ENCODE data around the gene COX19. TPM values are rescaled to one million over a fixed set of nuclear protein-coding genes. Genes with fewer than 3 reads are reported as not detected.

Gene COX19
- total RNA-seq, 4 donors from 2014 or later, result 6.3 to 13.3 (median 9.7) TPM

DNA sequence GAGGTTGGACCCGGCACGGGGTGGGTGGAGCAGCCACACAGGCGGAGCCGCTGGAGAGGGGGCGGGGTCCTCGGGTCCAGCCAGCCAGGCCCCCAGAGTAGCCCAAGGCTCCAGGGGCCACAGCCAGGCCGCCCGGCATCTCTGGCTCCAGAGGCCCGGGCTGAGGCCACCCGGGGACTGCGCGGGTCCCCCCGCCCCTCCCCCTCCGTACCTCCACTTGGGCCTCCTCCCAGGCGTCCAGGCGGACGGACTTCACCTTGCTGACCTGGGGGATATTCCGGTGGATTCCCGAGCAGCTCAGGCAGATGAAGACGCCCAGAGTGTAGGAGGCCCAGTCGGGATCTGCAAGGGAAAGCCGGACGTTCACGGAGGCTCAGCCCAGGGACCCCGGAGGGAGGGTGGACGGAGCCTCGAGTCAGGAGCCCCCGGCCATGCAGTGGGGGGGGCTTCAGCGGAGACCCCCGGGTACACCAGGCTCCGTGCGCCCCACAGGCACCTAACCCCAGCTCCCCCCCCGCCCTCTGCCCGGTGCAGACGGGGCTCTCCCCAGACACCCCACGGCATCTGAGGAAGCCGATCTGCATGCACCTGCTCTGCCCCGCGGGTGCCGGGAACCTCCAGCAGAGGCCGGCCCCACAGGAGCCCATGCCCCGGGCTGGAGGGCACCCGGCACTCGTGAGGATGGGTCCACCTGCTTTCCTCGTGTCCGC is 40.0 kb downstream of the COX19 start:
- WGBS, result 56% methylated on average over 20 of the region's 46 CpGs
- no peak for DNase-seq (ENCODE audit: extremely low spot score)
- no peaks in the 10 kb centered on the region for H3K9me3 ChIP-seq
- H3K27ac ChIP-seq (replicated peaks in 1 of 4), result no peak overlapping the region
- intact Hi-C loops (cut with DNase I), result no loop called here
- H3K36me3 ChIP-seq, result peaks cover 0 to 15% (median 6%) of the 10 kb centered on the region in 4 donors
- no peak overlapping the region for H3K4me3 ChIP-seq
- TF ChIP-seq POLR2A (IDR thresholded peaks at IDR 0.05; ENCODE audit: low read depth) (no peak), POLR2AphosphoS5 (IDR thresholded peaks at IDR 0.05) (no peak), EP300 (IDR thresholded peaks at IDR 0.05) (no peak)
- TF ChIP-seq, protein P1, sequence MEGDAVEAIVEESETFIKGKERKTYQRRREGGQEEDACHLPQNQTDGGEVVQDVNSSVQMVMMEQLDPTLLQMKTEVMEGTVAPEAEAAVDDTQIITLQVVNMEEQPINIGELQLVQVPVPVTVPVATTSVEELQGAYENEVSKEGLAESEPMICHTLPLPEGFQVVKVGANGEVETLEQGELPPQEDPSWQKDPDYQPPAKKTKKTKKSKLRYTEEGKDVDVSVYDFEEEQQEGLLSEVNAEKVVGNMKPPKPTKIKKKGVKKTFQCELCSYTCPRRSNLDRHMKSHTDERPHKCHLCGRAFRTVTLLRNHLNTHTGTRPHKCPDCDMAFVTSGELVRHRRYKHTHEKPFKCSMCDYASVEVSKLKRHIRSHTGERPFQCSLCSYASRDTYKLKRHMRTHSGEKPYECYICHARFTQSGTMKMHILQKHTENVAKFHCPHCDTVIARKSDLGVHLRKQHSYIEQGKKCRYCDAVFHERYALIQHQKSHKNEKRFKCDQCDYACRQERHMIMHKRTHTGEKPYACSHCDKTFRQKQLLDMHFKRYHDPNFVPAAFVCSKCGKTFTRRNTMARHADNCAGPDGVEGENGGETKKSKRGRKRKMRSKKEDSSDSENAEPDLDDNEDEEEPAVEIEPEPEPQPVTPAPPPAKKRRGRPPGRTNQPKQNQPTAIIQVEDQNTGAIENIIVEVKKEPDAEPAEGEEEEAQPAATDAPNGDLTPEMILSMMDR (IDR thresholded peaks at IDR 0.05), result no peak
- no peaks in the 10 kb centered on the region for H3K4me1 ChIP-seq
- no peaks in the 10 kb centered on the region for H3K27me3 ChIP-seq

DNA sequence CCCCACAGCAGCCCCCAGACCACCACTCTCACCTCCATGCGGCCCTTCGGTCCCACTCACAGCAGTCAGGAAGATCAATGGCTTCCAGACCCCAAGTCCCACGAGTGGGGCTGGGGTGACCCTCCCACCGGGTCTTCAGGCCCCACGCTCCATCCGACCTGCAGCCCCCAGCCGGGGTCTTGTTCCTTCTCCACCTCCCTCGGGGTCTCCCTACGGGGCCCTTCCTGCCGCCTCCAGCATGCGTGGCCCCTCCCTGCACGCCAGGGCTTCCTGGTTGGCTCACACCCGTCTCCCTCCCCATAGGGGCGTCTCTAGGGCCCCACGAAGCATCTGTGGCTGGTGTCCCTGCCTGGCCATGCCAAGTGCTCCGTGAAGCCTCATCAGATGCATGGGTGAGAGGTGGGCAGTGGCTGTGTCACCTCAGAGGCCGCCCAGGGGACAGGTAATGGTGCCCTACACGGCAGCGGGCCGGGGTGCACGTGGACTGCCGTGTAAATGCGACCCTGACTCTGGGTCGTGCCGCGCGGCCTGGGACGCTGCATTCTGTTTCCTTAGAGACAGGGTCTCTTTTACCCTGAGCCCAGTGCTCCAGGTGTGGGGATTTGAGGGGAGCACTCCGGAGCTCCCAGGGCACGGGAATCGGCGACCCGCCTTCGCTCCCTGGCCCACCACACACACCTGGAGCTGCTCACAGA is 40.7 kb downstream of the COX19 start:
- Histone ChIP-seq H3K27ac (replicated peaks in 1 of 4) (no peak overlapping the region), H3K9me3 (no peaks in the 10 kb centered on the region), H3K4me3 (no peak overlapping the region), H3K36me3 (peaks cover 0 to 15% (median 6%) of the 10 kb centered on the region in 4 donors), H3K4me1 (no peaks in the 10 kb centered on the region), H3K27me3 (no peaks in the 10 kb centered on the region)
- intact Hi-C loops (cut with DNase I), result no loop called here
- TF ChIP-seq, protein P1 (IDR thresholded peaks at IDR 0.05), result no peak
- TF ChIP-seq POLR2A (IDR thresholded peaks at IDR 0.05; ENCODE audit: low read depth) (no peak), EP300 (IDR thresholded peaks at IDR 0.05) (no peak), POLR2AphosphoS5 (IDR thresholded peaks at IDR 0.05) (no peak)
- 89% methylated on average over 30 of the region's 34 CpGs for WGBS
- DNase-seq (ENCODE audit: extremely low spot score), result no peak

DNA sequence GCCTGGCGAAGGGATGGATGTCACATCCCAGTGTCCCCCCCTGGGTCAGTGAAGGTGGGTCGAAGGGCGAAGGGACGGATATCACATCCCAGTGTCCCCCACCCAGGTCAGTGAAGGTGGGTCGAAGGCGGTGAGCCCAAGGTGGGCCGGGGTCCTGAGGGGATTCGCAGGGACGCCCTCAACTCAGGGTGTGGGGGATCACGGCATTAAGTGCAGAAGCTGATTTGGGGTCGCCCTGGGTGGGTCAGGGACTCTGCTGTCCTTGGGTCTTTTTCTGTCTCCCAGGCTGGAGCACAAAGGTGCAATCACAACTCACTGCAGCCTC is 42.7 kb downstream of the COX19 start:
- H3K27ac ChIP-seq (replicated peaks in 1 of 4), result no peak overlapping the region
- H3K36me3 ChIP-seq, result peaks cover 0 to 15% (median 6%) of the 10 kb centered on the region in 4 donors
- no peaks in the 10 kb centered on the region for H3K27me3 ChIP-seq
- 85% methylated on average over 10 of the region's 11 CpGs for WGBS
- TF ChIP-seq POLR2AphosphoS5 (IDR thresholded peaks at IDR 0.05) (no peak), EP300 (IDR thresholded peaks at IDR 0.05) (no peak), POLR2A (IDR thresholded peaks at IDR 0.05; ENCODE audit: low read depth) (no peak)
- TF ChIP-seq, protein P1 (IDR thresholded peaks at IDR 0.05), result no peak
- intact Hi-C loops (cut with DNase I), result no loop called here
- no peaks in the 10 kb centered on the region for H3K9me3 ChIP-seq
- H3K4me3 ChIP-seq, result no peak overlapping the region
- DNase-seq (ENCODE audit: extremely low spot score), result no peak
- H3K4me1 ChIP-seq, result peaks cover 0 to 17% (median 2%) of the 10 kb centered on the region in 4 donors

DNA sequence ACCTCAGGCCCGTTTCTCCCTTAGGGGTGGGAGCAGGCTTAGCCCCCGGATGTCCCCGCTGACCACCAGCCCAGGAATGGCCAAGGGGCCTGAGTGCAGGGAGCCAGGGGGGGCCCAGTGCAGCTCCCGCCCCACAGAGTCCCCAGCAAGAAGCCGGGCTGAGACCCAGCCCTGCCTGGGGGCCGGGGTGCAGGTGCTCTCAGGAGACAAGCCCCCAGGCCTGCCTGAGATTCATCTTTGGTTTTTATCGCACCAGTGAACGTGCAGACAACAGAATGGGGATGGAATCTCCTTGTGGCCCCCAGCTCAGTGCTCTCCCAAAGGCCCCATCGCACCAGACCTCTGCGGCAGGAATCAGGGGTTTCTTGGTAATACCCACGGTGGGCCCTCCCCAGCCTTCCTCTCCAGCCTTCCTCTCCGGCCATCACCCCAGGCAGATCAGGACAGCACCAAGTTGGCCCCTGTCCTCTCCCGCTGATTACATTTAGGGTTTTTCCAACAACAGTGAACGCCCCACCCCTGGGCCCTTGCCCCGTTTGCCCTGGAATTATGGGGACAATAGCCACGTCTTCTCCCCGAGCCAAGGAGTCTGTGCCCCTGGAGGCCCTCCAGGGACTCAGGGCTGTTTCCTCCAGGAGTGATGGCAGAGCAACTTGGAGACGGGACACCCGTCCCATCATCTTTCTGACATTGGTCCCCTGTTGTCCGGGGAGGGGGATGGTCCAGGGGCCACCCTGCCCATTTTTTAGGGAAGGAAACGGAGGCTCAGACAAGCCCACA is 43.3 kb downstream of the COX19 start:
- H3K4me1 ChIP-seq, result peaks cover 0 to 23% (median 4%) of the 10 kb centered on the region in 4 donors
- TF ChIP-seq EP300 (IDR thresholded peaks at IDR 0.05), result no peak
- no peaks in the 10 kb centered on the region for H3K27me3 ChIP-seq
- H3K27ac ChIP-seq (replicated peaks in 1 of 4), result no peak overlapping the region
- H3K4me3 ChIP-seq, result no peak overlapping the region
- no peaks in the 10 kb centered on the region for H3K9me3 ChIP-seq
- WGBS, result 81% methylated on average over 19 of the region's 21 CpGs
- no peak for DNase-seq (ENCODE audit: extremely low spot score)
- H3K36me3 ChIP-seq, result peaks cover 0 to 15% (median 6%) of the 10 kb centered on the region in 4 donors
- intact Hi-C loops (cut with DNase I), result no loop called here
